ENCODE measurements around the gene FCRL1.

The FCRL1 gene

DNA sequence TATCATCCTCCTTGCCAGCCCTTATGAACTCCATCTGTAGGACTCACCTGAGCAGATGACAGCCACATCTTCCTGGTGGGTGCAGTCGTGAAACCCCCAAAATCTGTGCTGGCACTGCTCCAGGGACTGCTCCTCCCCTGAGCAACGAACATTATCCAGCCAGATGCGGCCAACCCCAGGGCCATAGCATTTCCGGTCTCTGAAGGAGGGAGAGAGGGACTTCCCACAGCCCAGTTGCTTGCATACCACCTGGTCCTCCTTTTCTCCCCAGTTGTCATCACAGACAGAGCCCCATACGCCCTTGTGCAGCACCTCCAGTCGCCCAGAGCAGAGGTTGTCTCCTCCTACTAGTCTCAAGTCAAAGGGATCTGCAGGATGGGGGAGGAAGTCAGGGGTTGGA lies 13.2 kb upstream of the FCRL1 start:
- Histone ChIP-seq H3K9ac (ENCODE audit: low read length) (no peak overlapping the region), H3K4me3 (ENCODE audit: low read length) (no peak overlapping the region), H3K36me3 (ENCODE audit: control insufficient read depth, low read depth, low read length) (no peaks in the 10 kb centered on the region), H3K9me3 (ENCODE audit: control insufficient read depth, low read depth, low read length) (no peaks in the 10 kb centered on the region), H3K27ac (ENCODE audit: low read length) (no peak overlapping the region), H3K27me3 (ENCODE audit: control insufficient read depth, insufficient read depth, low read length) (no peaks in the 10 kb centered on the region), H3K4me1 (ENCODE audit: control insufficient read depth, low read depth, low read length) (no peaks in the 10 kb centered on the region)

DNA sequence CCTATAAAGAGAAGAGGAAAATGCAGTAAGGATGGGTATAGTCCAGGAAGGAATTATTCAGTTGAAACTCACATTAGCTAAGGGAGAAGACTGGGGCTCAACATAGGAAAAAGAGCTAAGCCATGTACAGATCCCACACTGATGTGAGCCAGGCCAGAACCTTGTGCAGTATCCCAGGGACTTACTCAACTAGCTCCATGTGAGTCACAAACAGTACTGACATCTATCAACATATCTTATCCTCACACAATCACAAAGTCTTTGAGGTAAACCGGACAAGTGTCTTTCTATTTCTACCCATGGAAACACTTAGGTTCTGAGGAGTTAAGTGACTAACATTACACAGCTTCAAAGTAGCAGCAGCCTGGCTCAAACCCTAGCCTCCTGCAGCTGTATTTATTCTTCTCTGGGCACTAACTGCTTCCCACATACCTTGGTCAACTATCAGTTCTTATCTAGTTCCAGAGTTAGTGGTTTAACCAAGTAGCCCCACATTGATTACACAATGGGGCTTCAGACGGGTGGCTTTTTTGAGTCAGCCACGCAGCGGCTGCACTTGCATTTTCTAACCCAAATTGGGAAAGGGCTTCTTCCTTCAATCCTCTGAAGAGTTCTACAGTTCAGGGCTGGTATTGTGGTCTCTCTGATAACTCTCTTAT lies 12.2 kb upstream of the FCRL1 start:
- Histone ChIP-seq H3K27me3 (ENCODE audit: control insufficient read depth, insufficient read depth, low read length) (no peaks in the 10 kb centered on the region), H3K4me1 (ENCODE audit: control insufficient read depth, low read depth, low read length) (no peaks in the 10 kb centered on the region), H3K36me3 (ENCODE audit: control insufficient read depth, low read depth, low read length) (no peaks in the 10 kb centered on the region), H3K4me3 (ENCODE audit: low read length) (no peak overlapping the region), H3K9ac (ENCODE audit: low read length) (no peak overlapping the region), H3K9me3 (ENCODE audit: control insufficient read depth, low read depth, low read length) (no peaks in the 10 kb centered on the region), H3K27ac (ENCODE audit: low read length) (no peak overlapping the region)

DNA sequence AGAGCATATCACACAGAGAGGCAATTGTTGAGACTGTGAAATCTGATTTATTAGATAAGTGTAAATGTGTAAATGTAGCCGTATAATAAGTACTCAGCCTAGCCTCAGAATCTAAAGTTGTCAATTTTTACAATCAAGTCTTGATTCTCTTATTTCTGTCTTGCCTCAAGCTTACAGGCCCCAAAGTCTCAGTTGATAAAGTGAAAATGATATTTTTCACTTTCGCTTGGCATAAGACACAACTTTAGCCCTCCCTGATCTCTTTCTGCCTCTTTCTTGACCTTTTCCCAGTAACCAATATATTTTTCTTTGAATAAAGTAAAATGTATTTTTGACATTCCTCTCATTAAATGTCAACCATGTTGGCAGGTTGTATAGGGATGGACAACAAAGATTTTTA lies 11.0 kb upstream of the FCRL1 start:
- Histone ChIP-seq H3K9ac (ENCODE audit: low read length) (no peak overlapping the region), H3K36me3 (ENCODE audit: control insufficient read depth, low read depth, low read length) (no peaks in the 10 kb centered on the region), H3K27me3 (ENCODE audit: control insufficient read depth, insufficient read depth, low read length) (no peaks in the 10 kb centered on the region), H3K27ac (ENCODE audit: low read length) (no peak overlapping the region), H3K4me3 (ENCODE audit: low read length) (no peak overlapping the region), H3K4me1 (ENCODE audit: control insufficient read depth, low read depth, low read length) (no peaks in the 10 kb centered on the region), H3K9me3 (ENCODE audit: control insufficient read depth, low read depth, low read length) (no peaks in the 10 kb centered on the region)

DNA sequence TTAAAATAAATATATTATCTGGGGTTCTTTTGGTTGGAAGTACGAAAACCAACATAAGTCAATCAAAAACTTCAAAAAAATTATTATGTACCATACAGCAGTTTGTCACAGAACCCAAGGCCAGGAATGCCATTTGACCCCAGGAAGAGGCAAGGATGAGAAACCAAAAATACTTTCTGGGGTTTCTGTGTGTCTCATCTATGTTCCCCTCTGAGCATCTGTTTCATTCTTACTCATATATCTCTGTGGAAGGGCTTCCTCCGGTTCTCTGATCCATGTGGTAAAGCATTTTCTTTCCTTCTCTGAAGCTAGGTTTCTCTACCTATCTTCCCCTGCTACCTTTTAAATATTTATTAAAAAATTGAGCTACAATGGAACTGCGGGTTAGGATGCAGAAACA lies 9.8 kb upstream of the FCRL1 start:
- Histone ChIP-seq H3K4me1 (ENCODE audit: control insufficient read depth, low read depth, low read length) (no peaks in the 10 kb centered on the region), H3K27ac (ENCODE audit: low read length) (no peak overlapping the region), H3K4me3 (ENCODE audit: low read length) (no peak overlapping the region), H3K27me3 (ENCODE audit: control insufficient read depth, insufficient read depth, low read length) (no peaks in the 10 kb centered on the region), H3K36me3 (ENCODE audit: control insufficient read depth, low read depth, low read length) (no peaks in the 10 kb centered on the region), H3K9ac (ENCODE audit: low read length) (no peak overlapping the region), H3K9me3 (ENCODE audit: control insufficient read depth, low read depth, low read length) (no peaks in the 10 kb centered on the region)

DNA sequence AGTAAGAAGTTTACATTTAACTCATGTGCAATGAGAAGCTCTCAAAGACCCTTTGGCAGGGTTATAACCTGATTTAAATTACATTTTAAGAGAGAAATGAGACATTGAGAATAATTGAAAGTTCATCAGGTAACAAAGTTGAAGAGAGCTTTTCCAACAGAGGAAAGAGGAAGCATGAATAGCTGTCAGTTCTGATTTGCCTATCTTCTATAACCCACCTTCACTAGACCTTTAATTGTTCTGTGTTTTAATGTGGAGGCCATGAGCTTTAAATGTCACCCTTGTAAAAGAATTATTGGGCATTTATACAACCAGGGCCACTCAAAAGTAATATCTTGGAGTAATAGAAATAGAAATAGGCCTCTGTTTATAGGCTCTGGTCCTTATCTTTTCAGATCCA lies 9.3 kb upstream of the FCRL1 start:
- Histone ChIP-seq H3K4me3 (ENCODE audit: low read length) (no peak overlapping the region), H3K27ac (ENCODE audit: low read length) (no peak overlapping the region), H3K9ac (ENCODE audit: low read length) (no peak overlapping the region), H3K27me3 (ENCODE audit: control insufficient read depth, insufficient read depth, low read length) (no peaks in the 10 kb centered on the region), H3K4me1 (ENCODE audit: control insufficient read depth, low read depth, low read length) (no peaks in the 10 kb centered on the region), H3K36me3 (ENCODE audit: control insufficient read depth, low read depth, low read length) (no peaks in the 10 kb centered on the region), H3K9me3 (ENCODE audit: control insufficient read depth, low read depth, low read length) (no peaks in the 10 kb centered on the region)

DNA sequence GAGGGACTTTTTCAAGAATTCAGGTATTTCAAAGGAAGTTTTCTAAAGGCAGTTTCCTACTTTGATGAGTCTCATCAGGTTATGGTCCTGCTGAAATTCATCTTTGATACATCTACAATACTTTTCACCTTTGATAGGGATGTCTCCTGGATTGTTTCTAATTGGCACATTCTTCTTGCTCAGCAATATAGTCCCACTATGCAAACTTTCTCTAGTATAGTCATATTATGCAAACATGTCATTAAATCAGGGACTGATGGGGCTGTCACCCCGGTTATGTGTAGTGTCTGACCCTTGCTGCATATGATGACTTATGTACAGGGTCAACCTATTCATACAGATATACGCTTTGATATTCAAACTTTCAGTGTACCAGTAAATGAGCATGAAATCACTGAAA lies 379 bp upstream of the FCRL1 start:
- Histone ChIP-seq H3K9ac (ENCODE audit: low read length) (no peak overlapping the region), H3K27me3 (ENCODE audit: control insufficient read depth, insufficient read depth, low read length) (no peaks in the 10 kb centered on the region), H3K4me3 (ENCODE audit: low read length) (no peak overlapping the region), H3K4me1 (ENCODE audit: control insufficient read depth, low read depth, low read length) (no peaks in the 10 kb centered on the region), H3K27ac (ENCODE audit: low read length) (no peak overlapping the region), H3K36me3 (ENCODE audit: control insufficient read depth, low read depth, low read length) (no peaks in the 10 kb centered on the region), H3K9me3 (ENCODE audit: control insufficient read depth, low read depth, low read length) (no peaks in the 10 kb centered on the region)

DNA sequence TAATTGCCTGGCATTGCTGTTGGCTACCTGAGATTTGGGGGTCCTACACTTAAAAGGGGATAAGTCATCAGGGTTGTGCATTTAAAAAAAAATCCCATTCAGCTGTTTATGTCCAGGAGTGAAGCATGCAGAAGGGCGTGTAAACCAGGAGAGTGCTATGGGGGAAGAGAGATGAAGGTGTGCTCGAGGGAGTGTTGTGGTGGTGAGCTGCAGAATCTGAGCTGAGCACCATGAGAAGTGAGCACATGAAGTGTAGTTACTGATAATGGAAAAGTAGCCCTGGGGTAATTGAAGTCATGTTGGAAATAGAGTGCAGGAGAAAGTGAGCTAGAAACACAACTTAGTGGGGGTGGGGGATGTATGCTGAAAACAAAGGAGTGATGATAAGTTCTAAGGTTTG lies 705 bp downstream of the FCRL1 start:
- Histone ChIP-seq H3K4me3 (ENCODE audit: low read length) (no peak overlapping the region), H3K9me3 (ENCODE audit: control insufficient read depth, low read depth, low read length) (no peaks in the 10 kb centered on the region), H3K4me1 (ENCODE audit: control insufficient read depth, low read depth, low read length) (no peaks in the 10 kb centered on the region), H3K9ac (ENCODE audit: low read length) (no peak overlapping the region), H3K27me3 (ENCODE audit: control insufficient read depth, insufficient read depth, low read length) (no peaks in the 10 kb centered on the region), H3K36me3 (ENCODE audit: control insufficient read depth, low read depth, low read length) (no peaks in the 10 kb centered on the region), H3K27ac (ENCODE audit: low read length) (no peak overlapping the region)

DNA sequence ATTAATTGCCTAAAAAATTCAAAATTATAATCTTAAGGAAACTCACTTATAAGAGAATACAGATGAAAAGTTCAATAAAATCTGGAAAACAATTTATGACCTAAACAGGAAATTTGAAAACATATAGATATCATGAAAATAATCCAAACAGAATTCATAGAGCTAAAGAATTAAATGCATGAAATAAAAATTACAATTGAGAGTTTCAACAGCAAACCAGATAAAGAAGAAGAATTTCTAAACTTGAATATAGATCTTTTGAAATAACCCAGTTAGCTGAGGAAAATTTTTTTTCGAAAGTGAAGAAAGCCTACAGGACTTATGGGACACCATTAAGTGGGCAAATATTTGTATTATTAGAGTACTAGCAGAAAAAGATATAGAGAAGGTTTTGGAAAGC lies 6.7 kb downstream of the FCRL1 start:
- no peak overlapping the region for H3K27ac ChIP-seq (ENCODE audit: low read length)
- no peaks in the 10 kb centered on the region for H3K4me1 ChIP-seq (ENCODE audit: control insufficient read depth, low read depth, low read length)
- no peaks in the 10 kb centered on the region for H3K27me3 ChIP-seq (ENCODE audit: control insufficient read depth, insufficient read depth, low read length)
- H3K4me3 ChIP-seq (ENCODE audit: low read length) = no peak overlapping the region
- H3K9ac ChIP-seq (ENCODE audit: low read length) = no peak overlapping the region
- H3K9me3 ChIP-seq (ENCODE audit: control insufficient read depth, low read depth, low read length) = no peaks in the 10 kb centered on the region
- no peaks in the 10 kb centered on the region for H3K36me3 ChIP-seq (ENCODE audit: control insufficient read depth, low read depth, low read length)

DNA sequence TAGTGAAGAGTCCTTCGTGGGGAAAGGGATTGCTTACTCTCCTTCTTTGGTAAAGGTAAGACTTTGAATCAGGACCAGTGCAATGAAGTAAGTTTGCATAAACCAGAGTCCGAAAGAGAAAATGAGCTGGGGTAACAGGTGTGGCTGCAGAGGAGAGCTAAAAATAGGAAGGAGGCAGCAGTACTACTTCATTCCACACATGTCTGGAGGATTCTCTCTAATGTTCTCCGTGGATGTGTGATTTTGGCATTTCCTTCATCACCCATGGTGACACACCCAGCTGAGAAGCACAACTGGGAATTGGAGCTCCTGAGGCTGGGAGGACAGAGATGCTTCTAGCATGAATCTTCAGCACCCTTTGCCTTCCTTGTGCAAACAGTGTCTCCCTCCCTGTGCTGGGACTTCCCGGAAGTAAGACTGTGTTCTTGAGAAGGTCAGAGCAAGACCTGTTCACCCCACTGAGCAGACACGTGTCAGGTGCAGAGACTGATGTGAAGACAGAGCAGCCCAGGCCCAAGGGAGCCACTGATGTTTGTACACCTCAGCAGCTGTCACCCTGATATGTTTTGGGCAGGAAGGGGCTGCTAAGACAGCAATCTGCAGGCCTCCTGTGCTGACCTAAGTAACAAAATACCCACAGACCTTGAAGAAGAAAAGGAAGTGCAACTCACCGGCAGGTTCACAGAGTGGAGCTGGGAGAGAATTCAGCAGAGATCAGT lies 13.3 kb downstream of the FCRL1 start:
- H3K9ac ChIP-seq (ENCODE audit: low read length) = no peak overlapping the region
- H3K27me3 ChIP-seq (ENCODE audit: control insufficient read depth, insufficient read depth, low read length) = no peaks in the 10 kb centered on the region
- no peaks in the 10 kb centered on the region for H3K36me3 ChIP-seq (ENCODE audit: control insufficient read depth, low read depth, low read length)
- H3K9me3 ChIP-seq (ENCODE audit: control insufficient read depth, low read depth, low read length) = no peaks in the 10 kb centered on the region
- H3K4me3 ChIP-seq (ENCODE audit: low read length) = no peak overlapping the region
- H3K27ac ChIP-seq (ENCODE audit: low read length) = no peak overlapping the region
- H3K4me1 ChIP-seq (ENCODE audit: control insufficient read depth, low read depth, low read length) = no peaks in the 10 kb centered on the region

DNA sequence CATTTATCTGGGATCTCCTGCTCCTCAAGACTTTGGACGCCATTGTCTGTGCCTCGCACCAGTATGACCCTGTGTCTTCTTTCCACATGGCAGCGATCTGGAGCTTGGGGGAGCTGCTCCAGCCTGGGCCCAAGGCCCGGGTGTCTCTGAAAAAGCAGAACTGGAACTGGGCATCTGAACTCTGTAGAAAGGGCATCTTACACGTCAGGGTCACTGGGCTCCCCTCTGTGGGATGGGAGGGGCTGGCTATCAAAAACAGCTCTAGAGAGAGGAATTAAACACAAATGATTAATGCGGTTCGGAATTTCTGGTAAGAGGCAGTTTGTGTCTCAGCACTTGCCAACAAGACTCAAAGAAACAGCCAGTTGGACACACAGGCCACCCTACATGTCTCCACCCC lies 16.1 kb downstream of the FCRL1 start:
- H3K9me3 ChIP-seq (ENCODE audit: control insufficient read depth, low read depth, low read length) = no peaks in the 10 kb centered on the region
- no peaks in the 10 kb centered on the region for H3K27me3 ChIP-seq (ENCODE audit: control insufficient read depth, insufficient read depth, low read length)
- H3K4me3 ChIP-seq (ENCODE audit: low read length) = no peak overlapping the region
- no peaks in the 10 kb centered on the region for H3K4me1 ChIP-seq (ENCODE audit: control insufficient read depth, low read depth, low read length)
- no peaks in the 10 kb centered on the region for H3K36me3 ChIP-seq (ENCODE audit: control insufficient read depth, low read depth, low read length)
- no peak overlapping the region for H3K9ac ChIP-seq (ENCODE audit: low read length)
- H3K27ac ChIP-seq (ENCODE audit: low read length) = no peak overlapping the region

DNA sequence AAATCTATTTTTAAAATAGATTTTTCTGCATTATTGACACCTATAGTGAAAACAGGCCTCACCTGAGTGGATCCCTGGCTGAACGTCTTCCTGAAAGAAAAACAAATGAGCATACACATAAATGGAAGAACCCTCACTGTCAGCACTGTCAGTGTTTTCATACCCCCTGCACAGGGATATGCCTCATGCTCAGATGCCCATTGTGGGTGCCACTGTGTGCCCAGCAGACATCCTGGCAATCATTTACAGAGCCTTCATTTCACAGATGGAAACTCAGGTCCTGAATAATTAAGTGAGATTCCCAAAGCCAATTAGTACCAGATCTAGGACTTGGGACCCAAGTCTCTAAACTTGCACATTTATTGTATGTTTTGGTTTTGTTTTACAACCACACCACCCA lies 19.9 kb downstream of the FCRL1 start:
- H3K9ac ChIP-seq (ENCODE audit: low read length) = no peak overlapping the region
- H3K4me3 ChIP-seq (ENCODE audit: low read length) = no peak overlapping the region
- H3K4me1 ChIP-seq (ENCODE audit: control insufficient read depth, low read depth, low read length) = no peaks in the 10 kb centered on the region
- no peak overlapping the region for H3K27ac ChIP-seq (ENCODE audit: low read length)
- no peaks in the 10 kb centered on the region for H3K9me3 ChIP-seq (ENCODE audit: control insufficient read depth, low read depth, low read length)
- no peaks in the 10 kb centered on the region for H3K27me3 ChIP-seq (ENCODE audit: control insufficient read depth, insufficient read depth, low read length)
- H3K36me3 ChIP-seq (ENCODE audit: control insufficient read depth, low read depth, low read length) = no peaks in the 10 kb centered on the region

DNA sequence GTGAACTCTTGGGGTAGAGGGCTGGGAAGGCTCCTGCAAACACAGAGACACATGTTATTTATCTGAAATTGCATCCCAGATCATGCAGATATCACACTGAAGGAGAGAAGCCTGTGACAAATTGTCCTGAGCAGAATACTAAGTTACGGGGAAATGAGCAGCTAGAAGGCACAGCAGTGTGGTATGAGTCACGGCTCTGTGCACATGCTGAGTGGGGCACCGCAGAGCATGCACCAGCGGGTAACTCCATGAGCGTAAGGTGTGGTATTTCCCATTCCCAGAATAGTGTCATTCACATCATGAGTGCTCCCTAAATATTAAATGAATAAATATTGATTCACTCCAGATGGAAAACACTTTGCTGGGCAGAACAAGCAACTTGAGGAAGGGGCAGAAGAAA lies 21.7 kb downstream of the FCRL1 start:
- Histone ChIP-seq H3K4me1 (ENCODE audit: control insufficient read depth, low read depth, low read length) (no peaks in the 10 kb centered on the region), H3K9me3 (ENCODE audit: control insufficient read depth, low read depth, low read length) (peaks cover 10% of the 10 kb centered on the region), H3K9ac (ENCODE audit: low read length) (no peak overlapping the region), H3K4me3 (ENCODE audit: low read length) (no peak overlapping the region), H3K27me3 (ENCODE audit: control insufficient read depth, insufficient read depth, low read length) (no peaks in the 10 kb centered on the region), H3K36me3 (ENCODE audit: control insufficient read depth, low read depth, low read length) (no peaks in the 10 kb centered on the region), H3K27ac (ENCODE audit: low read length) (no peak overlapping the region)
